ENCODE results near the gene INAFM2. TPM values are rescaled to one million over a fixed set of nuclear protein-coding genes. Genes with fewer than 3 reads are reported as not detected.

INAFM2 gene
- total RNA-seq, 1 experiment from 2014 or later = 25.4 TPM

DNA sequence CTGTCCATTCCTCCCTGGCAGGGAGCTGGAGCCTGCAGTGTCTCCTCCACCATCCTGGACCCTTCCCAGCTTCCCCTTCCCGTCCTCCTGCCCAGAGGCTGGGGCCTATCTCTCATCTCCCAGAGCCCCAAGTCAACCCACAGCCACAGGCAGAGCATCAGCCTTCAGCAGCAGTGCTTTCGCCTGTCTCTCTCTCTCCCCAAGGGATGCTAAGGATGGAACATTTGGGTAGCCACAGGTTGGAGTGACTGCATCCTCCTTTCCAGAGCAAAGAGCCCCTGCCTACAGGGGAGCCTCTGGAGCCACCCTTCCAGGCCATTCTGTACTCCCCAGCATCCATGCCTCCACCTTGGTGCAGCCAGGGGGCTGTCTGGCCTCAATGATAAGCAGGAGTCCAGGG lies 19.9 kb upstream of the INAFM2 start:
- H3K79me2 ChIP-seq (ENCODE audit: insufficient read depth, low read length) = no peaks in the 10 kb centered on the region
- no peak overlapping the region for H2BK15ac ChIP-seq (ENCODE audit: low read depth, low read length)
- H3K14ac ChIP-seq (ENCODE audit: insufficient read depth, low read length) = no peak overlapping the region
- H2AFZ ChIP-seq (ENCODE audit: low read length) = no peak overlapping the region
- no peak overlapping the region for H3T11ph ChIP-seq (ENCODE audit: low read length)
- no peak overlapping the region for H3K9ac ChIP-seq (ENCODE audit: extremely low read depth, insufficient read length, low read length)
- H4K8ac ChIP-seq (replicated peaks; ENCODE audit: insufficient read length, low read depth, low read length) = no peak overlapping the region
- H3K36me3 Mint-ChIP-seq (ENCODE audit: insufficient read depth in 1 of 3, low read depth in 3 of 3) = peaks cover 2 to 16% (median 5%) of the 10 kb centered on the region in 3 experiments; a peak in 5 of 7 replicates
- H4K5ac ChIP-seq (ENCODE audit: insufficient read length, low read depth, low read length) = no peak overlapping the region
- H3K79me1 ChIP-seq (ENCODE audit: insufficient read depth, low read depth, low read length, poor library complexity, severe bottlenecking) = no peaks in the 10 kb centered on the region
- no peak overlapping the region for H2BK120ac ChIP-seq (ENCODE audit: low read depth, low read length, poor library complexity, severe bottlenecking)
- no peak for DNase-seq
- no peak overlapping the region for H3K27ac ChIP-seq (ENCODE audit: insufficient read length, low read depth, low read length)
- no peak overlapping the region for H3K18ac ChIP-seq (ENCODE audit: insufficient read length, low read depth, low read length)
- H3K4me1 ChIP-seq (ENCODE audit: insufficient read depth, low read length) = peaks cover 6% of the 10 kb centered on the region; the same call in 1 of the 2 replicates
- H4K91ac ChIP-seq (ENCODE audit: insufficient read length, low read depth, low read length) = no peak overlapping the region
- H3K4ac ChIP-seq (ENCODE audit: low read depth, low read length) = no peak overlapping the region
- H3K9me3 Mint-ChIP-seq = peaks cover 15% of the 10 kb centered on the region in 2 experiments
- no peaks in the 10 kb centered on the region for H3K9me3 ChIP-seq (ENCODE audit: control insufficient read depth, low read depth, low read length)
- H3K27me3 Mint-ChIP-seq (ENCODE audit: low read depth) = peaks cover 10% of the 10 kb centered on the region
- no peak overlapping the region for H2BK5ac ChIP-seq (ENCODE audit: insufficient read length, low read length)
- TF ChIP-seq, protein P1, sequence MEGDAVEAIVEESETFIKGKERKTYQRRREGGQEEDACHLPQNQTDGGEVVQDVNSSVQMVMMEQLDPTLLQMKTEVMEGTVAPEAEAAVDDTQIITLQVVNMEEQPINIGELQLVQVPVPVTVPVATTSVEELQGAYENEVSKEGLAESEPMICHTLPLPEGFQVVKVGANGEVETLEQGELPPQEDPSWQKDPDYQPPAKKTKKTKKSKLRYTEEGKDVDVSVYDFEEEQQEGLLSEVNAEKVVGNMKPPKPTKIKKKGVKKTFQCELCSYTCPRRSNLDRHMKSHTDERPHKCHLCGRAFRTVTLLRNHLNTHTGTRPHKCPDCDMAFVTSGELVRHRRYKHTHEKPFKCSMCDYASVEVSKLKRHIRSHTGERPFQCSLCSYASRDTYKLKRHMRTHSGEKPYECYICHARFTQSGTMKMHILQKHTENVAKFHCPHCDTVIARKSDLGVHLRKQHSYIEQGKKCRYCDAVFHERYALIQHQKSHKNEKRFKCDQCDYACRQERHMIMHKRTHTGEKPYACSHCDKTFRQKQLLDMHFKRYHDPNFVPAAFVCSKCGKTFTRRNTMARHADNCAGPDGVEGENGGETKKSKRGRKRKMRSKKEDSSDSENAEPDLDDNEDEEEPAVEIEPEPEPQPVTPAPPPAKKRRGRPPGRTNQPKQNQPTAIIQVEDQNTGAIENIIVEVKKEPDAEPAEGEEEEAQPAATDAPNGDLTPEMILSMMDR (conservative IDR thresholded peaks at IDR 0.05) = no peak
- H3K23me2 ChIP-seq (ENCODE audit: insufficient read length, low read depth, low read length, poor library complexity, severe bottlenecking) = no peaks in the 10 kb centered on the region
- no peak overlapping the region for H3K23ac ChIP-seq (ENCODE audit: insufficient read length, low read depth, low read length)
- H4K20me1 ChIP-seq (ENCODE audit: control insufficient read depth, insufficient read depth, insufficient read length) = no peaks in the 10 kb centered on the region
- no peak overlapping the region for H2AK5ac ChIP-seq (ENCODE audit: insufficient read length, low read length)
- H3K4me2 ChIP-seq (ENCODE audit: insufficient read depth, insufficient read length, low read length) = no peak overlapping the region
- H3K4me3 Mint-ChIP-seq = no peak overlapping the region
- no peak overlapping the region for H2BK12ac ChIP-seq (ENCODE audit: insufficient read length, low read depth, low read length)
- no peaks in the 10 kb centered on the region for H3K27me3 ChIP-seq (ENCODE audit: insufficient read depth, low read length)
- no peak overlapping the region for H3K27ac Mint-ChIP-seq
- no CpG with 5 or more reads among the region's 2 CpGs for WGBS (ENCODE audit: extremely low coverage, insufficient read length, low lambda C conversion rate)
- no peak overlapping the region for H2BK20ac ChIP-seq (ENCODE audit: low read depth, low read length, poor library complexity, severe bottlenecking)
- H3K4me1 Mint-ChIP-seq = peaks cover 23 to 32% of the 10 kb centered on the region in 2 experiments
- no peak overlapping the region for H3K56ac ChIP-seq (ENCODE audit: insufficient read length, low read depth, low read length)
